Nephron (organoid): ENCODE measurements around the gene KIF1B.
"Not testable (repeated sequence)": the region's sequence is repeated elsewhere in the genome, so short reads cannot be mapped to it uniquely, and the experiment has no call there.

Experiments
- H3K27ac Mint-ChIP-seq, 3 experiments: 2 replicates each; pipeline ENCODE4 v1.8.0; 2020; ENCODE audit warnings: mixed read lengths in 3 of 3, mild to moderate bottlenecking in 2 of 3, moderate library complexity in 1 of 3
- H3K27me3 Mint-ChIP-seq: 2 replicates; pipeline ENCODE4 v1.8.0; 2021; ENCODE audit warnings: low read depth, mild to moderate bottlenecking, moderate library complexity, mixed read lengths
- H3K36me3 Mint-ChIP-seq: 2 replicates; pipeline ENCODE4 v1.8.0; 2020; ENCODE audit warnings: low read depth, mixed read lengths
- H3K4me1 Mint-ChIP-seq: 2 replicates; pipeline ENCODE4 v1.8.0; 2020; ENCODE audit warnings: mixed read lengths
- H3K4me3 Mint-ChIP-seq, 3 experiments: 2 replicates each; pipeline ENCODE4 v1.8.0; 2020; ENCODE audit warnings: mild to moderate bottlenecking in 3 of 3, mixed read lengths in 3 of 3, moderate library complexity in 2 of 3
- H3K9me3 Mint-ChIP-seq: 2 replicates; pipeline ENCODE4 v1.8.0; 2020; ENCODE audit warnings: mixed read lengths
- CTCF ChIP-seq, 3 experiments: fragments of 200-600 bp; sonication (generic); IDR thresholded peaks; one replicate each; pipeline ENCODE4 v1.5.0; 2021; ENCODE audit warnings: antibody characterized with exemption in 3 of 3; ENCODE audit not compliant: unreplicated experiment in 3 of 3

KIF1B gene

GRCh38 chr1:10196976-10197375 is 13.4 kb upstream of the KIF1B start:
- peaks cover 7% of the 10 kb centered on the region for H3K27me3 Mint-ChIP-seq
- peaks cover 27% of the 10 kb centered on the region for H3K4me1 Mint-ChIP-seq
- H3K27ac Mint-ChIP-seq: peak overlapping the region; percentile 22 to 87 (median 55)
- H3K9me3 Mint-ChIP-seq: no peaks in the 10 kb centered on the region
- H3K4me3 Mint-ChIP-seq: peak overlapping the region in 1 of 3 experiments; percentile 3
- no peak for TF ChIP-seq CTCF (IDR thresholded peaks at IDR 0.05; ENCODE audit: unreplicated experiment in 3 of 3)
- H3K36me3 Mint-ChIP-seq: no peaks in the 10 kb centered on the region

GRCh38 chr1:10200620-10201019 is 9.8 kb upstream of the KIF1B start:
- Mint-ChIP-seq H3K36me3 (no peaks in the 10 kb centered on the region), H3K27me3 (peaks cover 9% of the 10 kb centered on the region), H3K9me3 (no peaks in the 10 kb centered on the region), H3K4me1 (peaks cover 20% of the 10 kb centered on the region), H3K27ac (no peak overlapping the region), H3K4me3 (no peak overlapping the region)
- TF ChIP-seq CTCF (IDR thresholded peaks at IDR 0.05; ENCODE audit: unreplicated experiment in 3 of 3): no peak

- H3K4me3 Mint-ChIP-seq: peak overlapping the region in 2 of 3 experiments; percentile 26 to 48
- H3K27ac Mint-ChIP-seq: peak overlapping the region; percentile 43 to 62 (median 57)
- peaks cover 8% of the 10 kb centered on the region for H3K4me1 Mint-ChIP-seq
- H3K27me3 Mint-ChIP-seq: peaks cover 5% of the 10 kb centered on the region
- H3K36me3 Mint-ChIP-seq: no peaks in the 10 kb centered on the region
- no peaks in the 10 kb centered on the region for H3K9me3 Mint-ChIP-seq
- no peak for TF ChIP-seq CTCF (IDR thresholded peaks at IDR 0.05; ENCODE audit: unreplicated experiment in 3 of 3)
Measured at GRCh38 chr1:10204003-10204642, 6.2 kb upstream of the KIF1B start.

GRCh38 chr1:10205206-10205605 is 5.2 kb upstream of the KIF1B start:
- not testable (repeated sequence) for H3K27me3 Mint-ChIP-seq, H3K27ac Mint-ChIP-seq

GRCh38 chr1:10207810-10208209 is 2.6 kb upstream of the KIF1B start:
- no peak overlapping the region for H3K27ac Mint-ChIP-seq

More at GRCh38 chr1:10205206-10205605, 5.2 kb upstream of the KIF1B start:
- not testable (repeated sequence) for H3K9me3 Mint-ChIP-seq, H3K36me3 Mint-ChIP-seq, H3K4me3 Mint-ChIP-seq
- H3K4me1 Mint-ChIP-seq: peaks cover 16% of the 10 kb centered on the region

GRCh38 chr1:10208537-10208936 is 1.8 kb upstream of the KIF1B start:
- Mint-ChIP-seq H3K4me3 (peak overlapping the region; percentile 30 to 65 (median 46)), H3K27me3 (peaks cover 5% of the 10 kb centered on the region), H3K27ac (peak overlapping the region in 1 of 3 experiments; percentile 98), H3K9me3 (no peaks in the 10 kb centered on the region), H3K4me1 (peaks cover 33% of the 10 kb centered on the region), H3K36me3 (no peaks in the 10 kb centered on the region)
- TF ChIP-seq CTCF (IDR thresholded peaks at IDR 0.05; ENCODE audit: unreplicated experiment in 3 of 3): no peak

More at GRCh38 chr1:10207810-10208209, 2.6 kb upstream of the KIF1B start:
- no peak for TF ChIP-seq CTCF (IDR thresholded peaks at IDR 0.05; ENCODE audit: unreplicated experiment in 3 of 3)
- H3K4me3 Mint-ChIP-seq: peak overlapping the region in 2 of 3 experiments; percentile 39 to 47
- H3K9me3 Mint-ChIP-seq: no peaks in the 10 kb centered on the region
- H3K27me3 Mint-ChIP-seq: peaks cover 5% of the 10 kb centered on the region
- H3K36me3 Mint-ChIP-seq: no peaks in the 10 kb centered on the region
- peaks cover 28% of the 10 kb centered on the region for H3K4me1 Mint-ChIP-seq
